GM18505 (cell line): Measurements from ENCODE around the gene SEMA6D.
A peak's percentile ranks its signal among the peaks of the same experiment; 100 is the strongest.

ENCODE experiments used
- ATAC-seq: cut with Tn5 transposase; IDR thresholded peaks from one replicate; pipeline ENCODE4 v1.9.1; 2021; ENCODE audit not compliant: unreplicated experiment
- POLR2A ChIP-seq: IDR thresholded peaks from 4 replicates; pipeline ENCODE4 v1.6.1; 2011; ENCODE audit warnings: borderline replicate concordance; ENCODE audit not compliant: insufficient read depth, insufficient read length; ENCODE audit errors: extremely low read depth

SEMA6D gene

GRCh38 chr15:47766406-47766805 lies 49.1 kb downstream of the SEMA6D start:
- no peak for ATAC-seq

GRCh38 chr15:47767035-47767434 lies 49.7 kb downstream of the SEMA6D start:
- ATAC-seq = no peak
- no peak for TF ChIP-seq POLR2A

More at GRCh38 chr15:47766406-47766805, 49.1 kb downstream of the SEMA6D start:
- TF ChIP-seq POLR2A = no peak

GRCh38 chr15:47768735-47769134 lies 51.4 kb downstream of the SEMA6D start:
- no peak for TF ChIP-seq POLR2A
- no peak for ATAC-seq

GRCh38 chr15:47769166-47769565 lies 51.9 kb downstream of the SEMA6D start:
- ATAC-seq = no peak
- no peak for TF ChIP-seq POLR2A

DNA sequence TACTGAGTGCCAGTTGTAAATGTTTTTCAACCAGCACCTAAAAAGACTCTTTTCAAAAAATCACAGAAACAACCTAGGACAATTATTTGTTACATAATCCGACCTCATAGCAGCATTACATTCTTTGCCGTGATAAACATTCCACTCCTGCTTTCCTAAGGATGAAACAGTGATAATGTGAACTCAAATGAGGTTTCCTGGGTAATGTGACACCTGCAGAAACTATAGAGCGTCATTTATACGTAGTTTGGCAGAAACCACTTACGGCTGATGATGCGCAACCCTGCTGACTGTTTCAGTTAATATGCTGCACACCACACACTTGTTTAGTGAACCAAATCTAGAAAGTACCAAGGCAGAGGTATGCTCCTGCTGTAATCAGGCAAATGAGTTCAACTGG lies 55.8 kb downstream of the SEMA6D start:
- no peak for ATAC-seq
- TF ChIP-seq POLR2A = no peak

DNA sequence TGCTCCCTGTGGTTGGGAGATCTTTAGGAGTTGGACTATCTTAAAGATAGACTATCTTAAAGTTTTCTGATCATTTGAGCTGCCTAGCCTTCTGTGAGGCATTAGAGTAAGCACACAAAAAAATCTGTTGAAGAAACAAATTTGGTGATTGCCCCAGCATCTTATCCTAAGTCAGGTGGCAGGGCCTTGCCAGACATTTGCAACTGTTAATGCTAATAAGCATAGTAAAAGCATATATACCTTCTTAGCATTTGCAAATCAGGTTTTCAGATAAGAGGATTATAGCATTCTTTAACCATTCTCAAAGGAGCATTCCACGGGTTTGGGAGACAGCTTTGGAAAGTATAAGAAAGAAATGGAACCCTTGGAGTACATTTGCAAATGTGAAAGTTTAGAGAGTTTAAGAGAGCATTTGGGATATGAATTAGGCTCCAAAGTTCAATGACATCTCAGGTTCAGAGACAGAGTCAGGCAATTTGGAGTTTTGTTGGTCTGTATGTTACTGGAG lies 61.0 kb downstream of the SEMA6D start:
- no peak for ATAC-seq
- no peak for TF ChIP-seq POLR2A

DNA sequence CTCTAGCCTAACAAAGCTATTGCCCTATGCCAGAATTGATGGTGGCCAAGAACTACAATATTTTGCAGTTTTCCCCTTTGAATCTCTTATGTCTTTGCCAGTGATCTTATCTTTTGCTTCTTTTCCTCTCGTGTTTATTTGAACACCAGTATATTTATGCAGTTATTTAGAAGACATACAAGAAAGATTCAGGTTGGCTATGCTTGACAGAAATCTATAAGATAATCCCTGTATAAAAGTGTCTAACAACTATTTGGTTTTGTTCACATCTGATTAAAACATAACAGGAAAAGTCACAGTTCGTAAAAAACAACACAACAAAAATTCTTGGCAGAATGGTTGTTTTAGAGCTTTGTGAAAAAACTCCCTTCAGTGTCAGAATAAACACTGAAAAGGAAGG lies 63.7 kb downstream of the SEMA6D start:
- no peak for TF ChIP-seq POLR2A
- ATAC-seq = no peak

GRCh38 chr15:47781527-47781926 lies 64.2 kb downstream of the SEMA6D start:
- no peak for ATAC-seq
- no peak for TF ChIP-seq POLR2A

- TF ChIP-seq POLR2A = no peak
- no peak for ATAC-seq
These were observed 67.5 kb downstream of the SEMA6D start for GRCh38 chr15:47784820-47785219.

GRCh38 chr15:47786371-47786770 lies 69.1 kb downstream of the SEMA6D start:
- no peak for ATAC-seq
- TF ChIP-seq POLR2A = no peak

GRCh38 chr15:47787875-47788274 lies 70.6 kb downstream of the SEMA6D start:
- no peak for TF ChIP-seq POLR2A
- no peak for ATAC-seq

GRCh38 chr15:47788685-47789084 lies 71.4 kb downstream of the SEMA6D start:
- ATAC-seq = no peak

DNA sequence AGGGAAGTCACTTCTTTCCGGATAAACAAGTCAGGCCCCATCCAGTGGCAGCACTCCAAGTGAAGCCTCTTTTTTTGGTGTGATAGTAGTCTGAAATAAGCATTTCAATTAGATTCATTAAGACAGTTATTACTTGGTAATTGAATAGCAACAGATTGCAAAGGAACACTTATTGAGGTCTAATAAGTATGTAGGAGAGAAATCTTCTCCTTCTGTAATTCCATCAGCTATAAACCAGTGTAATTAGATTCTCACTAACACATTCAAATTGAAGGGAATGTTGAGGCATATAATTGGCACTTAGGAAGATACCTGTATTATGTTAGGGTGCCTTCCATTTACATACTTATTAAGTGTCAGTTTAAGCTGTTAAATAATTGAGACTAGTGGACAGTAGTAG lies 73.9 kb downstream of the SEMA6D start:
- no peak for ATAC-seq
- TF ChIP-seq POLR2A = no peak

More at GRCh38 chr15:47788685-47789084, 71.4 kb downstream of the SEMA6D start:
- TF ChIP-seq POLR2A = no peak

GRCh38 chr15:47792231-47792630 lies 74.9 kb downstream of the SEMA6D start:
- ATAC-seq = no peak

DNA sequence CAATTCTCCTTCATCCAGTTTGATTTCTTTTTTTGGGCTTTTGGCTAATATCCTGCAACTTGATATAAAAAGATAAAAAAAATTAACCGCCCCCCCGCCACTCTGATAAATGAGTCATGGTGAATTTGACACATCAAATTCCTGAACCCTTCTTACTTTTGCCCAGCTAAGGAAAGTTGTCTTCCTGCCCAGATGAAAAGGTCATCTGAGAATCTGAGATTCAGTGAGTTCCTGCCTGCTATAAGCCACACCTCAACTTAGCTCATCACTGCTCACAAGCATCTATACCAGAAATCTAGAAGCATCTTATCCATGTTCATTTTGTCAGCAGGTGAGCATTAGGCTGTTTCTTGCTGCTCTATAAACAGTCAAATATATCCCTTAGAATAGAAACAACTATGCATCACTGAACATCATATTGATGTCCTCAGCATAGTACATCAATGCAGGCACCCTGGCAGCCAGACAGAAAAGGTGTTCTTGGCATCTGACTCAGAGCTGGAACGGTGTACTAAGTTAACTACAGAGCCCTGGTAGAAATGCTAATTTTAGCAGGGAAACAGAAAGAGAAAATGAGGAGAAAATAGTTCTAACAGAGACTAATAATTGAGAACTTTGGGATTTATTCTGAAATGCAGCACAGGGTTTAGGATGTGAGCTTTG lies 77.1 kb downstream of the SEMA6D start:
- TF ChIP-seq POLR2A = no peak

More at GRCh38 chr15:47792231-47792630, 74.9 kb downstream of the SEMA6D start:
- no peak for TF ChIP-seq POLR2A

GRCh38 chr15:47795864-47796263 lies 78.6 kb downstream of the SEMA6D start:
- TF ChIP-seq POLR2A = no peak
- no peak for ATAC-seq

More for the DNA sequence above, 77.1 kb downstream of the SEMA6D start:
- ATAC-seq = peak; percentile 59

DNA sequence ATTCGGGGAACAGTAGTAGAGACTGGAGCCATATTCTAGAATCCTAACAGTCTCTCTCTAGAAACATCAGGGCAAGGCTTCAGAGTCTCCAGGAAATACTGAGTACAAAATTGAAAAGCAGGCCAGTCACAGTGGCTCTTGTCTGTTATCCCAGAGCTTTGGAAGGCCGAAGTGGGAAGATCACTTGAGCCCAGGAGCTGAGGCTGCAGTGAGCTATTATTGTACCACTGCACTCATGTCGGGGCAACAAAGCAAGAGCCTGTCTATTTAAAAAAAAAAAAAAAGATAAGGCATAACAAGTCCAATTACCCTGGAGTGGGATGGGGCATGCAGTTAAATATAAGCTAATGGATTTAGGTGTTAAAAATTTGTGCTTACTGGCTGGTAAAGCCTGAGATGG lies 79.0 kb downstream of the SEMA6D start:
- TF ChIP-seq POLR2A = no peak
- no peak for ATAC-seq
